Measurements from ENCODE around the gene RIPOR3.
A peak's percentile ranks its signal among the peaks of the same experiment; 100 is the strongest.
"Not testable (repeated sequence)": the region's sequence is repeated elsewhere in the genome, so short reads cannot be mapped to it uniquely, and the experiment has no call there.

The RIPOR3 gene

DNA sequence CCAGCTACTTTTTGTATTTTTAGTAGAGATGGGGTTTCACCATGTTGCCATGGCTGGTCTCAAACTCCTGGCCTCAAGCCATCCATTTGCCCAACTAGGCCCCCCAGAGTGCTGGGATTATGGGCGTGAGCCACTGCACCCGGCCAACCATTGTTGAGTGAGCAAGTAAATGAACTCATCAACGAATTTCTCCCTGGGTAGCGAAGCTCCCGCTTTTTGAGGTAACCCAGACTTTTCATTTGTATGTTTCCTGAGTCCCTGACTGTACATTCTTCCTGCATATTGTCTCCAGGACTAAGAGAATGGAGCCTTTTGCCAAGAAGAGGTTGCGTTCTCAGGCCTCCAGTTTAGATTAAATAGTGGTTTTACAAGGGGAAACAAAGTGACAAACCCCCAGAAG lies 36.4 kb downstream of the RIPOR3 start:
- DNase-seq = no peak

DNA sequence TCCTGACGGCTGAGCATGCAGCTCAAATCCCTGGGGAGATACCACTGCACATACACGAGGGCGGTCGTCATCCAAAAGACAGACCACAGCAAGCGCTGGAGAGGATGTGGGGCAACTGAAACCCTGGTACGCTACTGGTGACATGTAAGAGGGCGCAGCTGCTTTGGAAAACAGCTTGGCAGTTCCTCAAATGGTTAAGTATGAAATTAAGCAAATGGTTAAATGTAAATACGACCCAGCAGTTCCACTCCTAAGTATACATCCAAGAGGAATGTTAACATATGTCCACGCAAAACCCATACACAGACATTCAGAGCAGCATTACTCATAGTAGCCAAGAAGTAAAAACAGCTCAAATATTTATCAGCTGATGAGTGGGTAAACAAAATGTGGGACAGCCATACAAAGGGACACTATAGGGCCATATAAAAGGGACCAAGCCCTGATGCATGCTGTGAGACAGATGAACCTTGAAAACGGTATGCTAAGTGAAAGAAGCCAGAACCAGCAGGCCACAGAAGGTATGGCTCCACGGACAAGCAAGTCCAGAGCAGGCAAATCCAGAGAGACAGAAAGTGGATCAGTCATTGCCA lies 38.5 kb downstream of the RIPOR3 start:
- no peak for DNase-seq

DNA sequence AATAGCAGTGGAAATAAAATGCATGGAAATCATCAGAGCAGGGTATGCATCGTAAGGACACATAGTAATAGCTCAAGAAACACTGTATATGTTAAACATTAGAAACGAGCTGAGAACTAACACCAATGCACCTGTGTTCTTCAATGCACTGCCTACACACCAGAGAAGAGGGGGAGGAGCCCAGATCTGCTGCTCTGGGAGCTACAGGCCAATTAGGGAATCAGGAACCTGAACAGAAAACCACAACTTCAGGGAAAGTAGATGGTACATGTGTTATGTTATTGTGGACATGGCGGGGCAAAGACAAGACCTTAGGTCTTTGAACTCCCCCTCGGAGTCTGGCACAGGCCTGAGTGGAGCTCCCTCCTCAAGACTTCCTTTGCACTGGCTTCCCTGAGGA lies 39.7 kb downstream of the RIPOR3 start:
- no peak for DNase-seq

- no peak for DNase-seq
Measured at GRCh38 chr20:50649590-50649989, 41.8 kb downstream of the RIPOR3 start.

- DNase-seq = no peak
Measured at GRCh38 chr20:50648651-50649050, 42.7 kb downstream of the RIPOR3 start.

DNA sequence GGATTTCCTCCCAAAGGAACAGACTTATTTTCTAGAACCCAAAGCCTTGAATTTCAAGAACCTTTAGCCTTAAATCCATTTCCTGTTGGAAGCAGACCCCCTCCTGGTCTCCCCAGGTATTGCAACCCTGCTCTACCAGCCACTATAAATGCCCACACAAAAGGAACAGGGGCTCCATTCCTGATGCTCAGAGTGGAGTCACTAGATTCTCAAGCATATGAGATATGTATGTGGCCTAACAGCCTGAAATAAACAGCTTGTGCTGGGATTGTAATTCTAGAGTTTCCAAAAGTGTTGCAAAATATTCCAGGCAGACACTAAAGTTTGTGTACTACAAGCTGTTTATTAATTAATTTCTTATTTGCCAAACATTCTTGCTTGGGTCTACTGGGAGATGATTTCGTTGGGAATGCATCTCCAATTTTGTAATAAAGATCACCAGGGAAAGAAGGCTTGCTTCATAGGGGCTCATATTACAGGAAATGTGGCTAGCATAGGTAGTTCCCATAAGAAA lies 44.8 kb downstream of the RIPOR3 start:
- no peak for DNase-seq

DNA sequence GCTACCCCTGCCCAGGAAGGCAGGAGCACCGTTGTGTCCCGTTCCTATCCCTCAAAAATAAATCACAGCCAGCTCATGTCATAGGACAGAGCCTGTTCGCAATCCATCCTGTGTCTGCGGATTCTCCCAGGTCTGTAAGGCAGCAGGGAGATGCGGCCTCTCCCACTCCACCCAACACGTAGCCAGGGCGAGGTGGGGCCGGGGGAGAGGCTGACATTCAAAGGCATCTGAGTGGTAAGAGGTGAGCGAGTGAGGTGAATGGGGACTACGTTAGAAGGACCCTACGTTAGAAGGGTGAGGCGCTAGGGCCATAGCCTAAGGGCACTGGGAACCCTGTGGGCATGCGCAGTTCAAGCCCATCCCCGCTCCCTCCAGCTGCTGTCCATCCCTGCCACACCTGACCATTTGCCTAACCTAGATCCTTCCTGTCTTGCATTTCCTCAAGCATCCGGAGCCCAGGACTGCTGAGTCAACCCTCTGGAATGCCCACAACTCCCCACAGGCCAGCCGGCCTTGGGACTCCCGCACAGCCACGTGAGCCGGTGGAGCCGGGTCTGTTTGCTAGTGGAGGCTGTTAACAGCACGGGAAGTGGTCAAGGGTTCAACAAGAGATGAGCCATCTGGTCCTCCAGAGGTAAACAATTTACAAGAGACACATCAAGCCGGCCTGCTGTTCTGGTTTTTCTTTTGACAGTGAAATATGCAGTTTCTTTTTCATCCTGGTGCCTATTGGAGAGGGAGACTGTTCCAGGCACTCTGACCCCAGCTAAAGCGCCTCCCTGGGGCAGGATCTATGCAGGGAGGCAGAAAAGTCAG lies 45.9 kb downstream of the RIPOR3 start:
- DNase-seq = no peak

GRCh38 chr20:50642288-50642803 lies 49.0 kb downstream of the RIPOR3 start:
- no peak for DNase-seq

GRCh38 chr20:50641625-50642287 lies 49.6 kb downstream of the RIPOR3 start:
- not testable (repeated sequence) for DNase-seq

GRCh38 chr20:50639971-50640711 lies 51.2 kb downstream of the RIPOR3 start:
- not testable (repeated sequence) for DNase-seq

DNA sequence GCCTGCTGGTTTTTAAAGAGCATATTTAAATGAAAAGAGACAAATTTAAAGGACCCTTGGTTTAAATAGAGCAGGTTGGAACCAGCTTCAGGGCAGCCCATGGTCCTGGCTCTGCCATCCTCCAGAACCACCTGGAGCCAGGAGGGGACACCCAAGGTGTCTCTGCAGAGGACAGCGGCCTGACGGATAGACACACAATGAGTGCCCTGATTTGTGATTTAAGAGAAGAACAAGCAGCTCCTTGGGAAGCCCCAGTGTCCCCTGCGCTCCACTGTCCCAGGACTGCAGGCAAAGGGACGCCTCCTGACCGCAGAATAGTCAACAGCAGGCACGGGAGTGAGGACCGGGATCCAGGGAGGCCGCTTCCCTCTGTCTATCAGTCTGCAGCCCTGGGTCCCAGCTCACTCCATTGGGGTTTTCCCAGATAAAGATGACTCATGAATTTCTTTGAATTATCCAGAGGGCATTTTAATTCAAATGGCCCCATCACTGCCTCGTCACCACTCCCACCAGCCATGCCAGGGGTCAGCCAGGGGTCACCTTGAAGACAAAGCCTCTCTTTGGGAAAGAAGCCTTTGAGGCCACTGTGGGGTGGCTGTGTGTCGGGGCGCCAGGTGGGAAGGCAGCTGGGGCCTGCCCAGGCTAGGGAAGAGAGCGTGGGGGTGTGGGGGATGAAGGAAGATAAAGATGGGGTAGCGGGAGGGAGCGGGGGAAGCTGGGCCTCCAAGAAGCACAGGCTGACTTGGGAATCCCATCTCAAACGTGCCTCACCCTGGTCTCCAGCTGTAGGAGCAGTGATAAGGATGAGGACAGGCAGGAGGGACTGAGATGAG lies 53.1 kb downstream of the RIPOR3 start:
- not testable (repeated sequence) for DNase-seq

- DNase-seq = no peak
Measured at GRCh38 chr20:50636601-50637540, 54.5 kb downstream of the RIPOR3 start.

DNA sequence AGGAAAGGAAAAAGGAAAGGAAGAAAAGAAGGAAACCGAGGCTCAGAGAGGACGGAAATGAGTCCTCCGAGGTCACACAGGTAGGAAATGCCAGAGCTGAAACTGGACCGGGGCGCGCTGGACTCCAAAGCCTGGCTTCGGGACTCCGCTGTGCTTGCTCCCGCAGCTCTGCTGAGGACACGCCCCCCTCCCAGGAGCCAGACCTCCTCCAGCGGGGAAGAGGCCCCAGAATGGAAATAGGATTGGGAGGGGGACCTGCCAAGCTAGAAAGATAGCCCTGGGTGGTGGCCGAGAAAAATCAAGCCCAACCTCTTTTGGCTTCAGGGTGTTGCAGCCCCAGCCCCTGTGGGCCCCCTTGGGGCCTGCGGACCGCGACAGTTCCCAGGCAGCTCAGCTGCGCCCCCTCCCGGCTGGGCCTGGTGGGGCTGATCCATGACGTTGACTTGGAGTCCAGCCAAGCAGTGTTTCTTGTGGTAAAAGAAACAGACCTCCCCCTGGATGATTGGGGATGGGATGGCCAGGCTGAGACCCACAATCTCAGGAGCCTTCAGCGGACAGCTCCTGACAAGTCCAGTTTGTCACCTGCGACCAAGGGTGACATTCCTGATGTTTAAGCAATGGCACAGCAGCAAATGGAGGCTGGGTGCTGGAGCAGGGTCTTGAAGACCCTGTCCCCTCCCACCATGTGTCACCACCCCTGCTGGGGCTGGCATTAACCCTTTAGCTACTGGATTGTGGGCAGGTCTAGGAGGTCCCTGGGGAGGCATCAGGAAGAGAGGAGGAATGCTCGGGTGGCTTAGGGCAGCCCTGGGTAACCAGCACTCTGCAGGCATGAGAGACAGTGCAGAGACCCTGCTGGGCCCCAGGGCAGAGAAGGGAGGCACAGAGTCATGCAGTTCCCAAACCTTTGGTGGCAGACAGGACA lies 55.4 kb downstream of the RIPOR3 start:
- peak; percentile 16 for DNase-seq

DNA sequence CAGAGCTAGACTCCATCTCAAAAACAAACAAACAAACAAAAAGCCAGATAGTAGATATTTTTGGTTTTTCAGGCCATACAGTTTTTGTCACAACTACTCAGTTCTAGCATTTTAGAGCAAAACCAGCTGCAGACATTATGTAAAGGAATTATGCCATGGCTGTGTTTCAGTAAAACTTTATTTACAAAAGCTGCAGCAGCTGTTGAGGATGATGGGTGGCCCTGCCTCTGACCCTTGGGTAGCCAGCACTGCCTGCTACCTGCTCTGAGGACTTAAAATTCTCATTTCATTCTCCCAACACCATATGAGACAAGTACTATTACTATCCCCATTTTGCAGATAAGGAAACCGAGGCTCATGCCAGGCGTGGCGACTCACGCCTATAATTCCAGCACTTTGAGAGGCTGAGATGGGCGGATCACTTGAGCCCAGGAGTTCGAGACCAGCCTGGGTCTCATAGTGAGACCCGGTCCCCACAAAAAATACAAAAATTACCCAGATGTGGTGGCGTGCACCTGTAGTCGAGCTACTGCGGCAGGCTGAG lies 56.3 kb downstream of the RIPOR3 start:
- no peak for DNase-seq

DNA sequence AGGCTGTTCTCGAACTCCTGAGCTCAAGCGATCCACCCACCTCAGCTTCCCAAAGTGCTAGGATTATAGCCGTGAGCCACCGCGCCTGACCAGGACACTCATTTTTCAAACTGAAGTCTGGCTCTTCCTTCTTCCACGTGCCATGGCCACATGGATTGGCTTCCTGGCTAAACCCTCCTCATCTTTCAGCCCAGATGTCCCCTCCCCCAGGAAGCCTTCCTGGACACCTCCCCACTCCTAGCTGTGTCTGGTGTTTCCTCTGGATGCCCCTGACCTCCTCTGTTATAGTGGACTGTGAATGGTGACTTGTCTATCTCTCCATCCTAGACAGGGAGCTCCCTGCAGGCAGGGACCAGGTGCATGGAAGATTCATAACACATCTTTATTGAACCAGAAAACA lies 57.2 kb downstream of the RIPOR3 start:
- no peak for DNase-seq

GRCh38 chr20:50633361-50633760 lies 58.0 kb downstream of the RIPOR3 start:
- no peak for DNase-seq

DNA sequence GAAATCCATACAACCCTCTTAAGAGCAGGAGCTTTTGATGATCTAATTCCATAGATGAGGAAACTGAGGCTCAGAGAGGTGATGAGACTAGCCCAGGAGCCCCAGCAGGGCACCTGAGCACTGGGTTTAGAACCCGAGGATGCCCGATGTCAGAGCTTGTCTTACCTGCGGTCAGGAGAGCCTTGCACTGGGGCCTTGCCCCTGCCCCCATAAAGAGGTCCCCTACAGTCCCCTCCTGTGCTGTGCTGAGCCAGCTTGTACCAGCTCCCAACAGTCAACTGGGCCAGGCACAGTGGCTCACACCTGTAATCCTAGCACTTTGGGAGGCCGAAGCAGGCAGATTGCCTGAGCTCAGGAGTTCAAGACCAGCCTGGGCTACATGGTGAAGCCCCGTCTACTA lies 58.6 kb downstream of the RIPOR3 start:
- no peak for DNase-seq

DNA sequence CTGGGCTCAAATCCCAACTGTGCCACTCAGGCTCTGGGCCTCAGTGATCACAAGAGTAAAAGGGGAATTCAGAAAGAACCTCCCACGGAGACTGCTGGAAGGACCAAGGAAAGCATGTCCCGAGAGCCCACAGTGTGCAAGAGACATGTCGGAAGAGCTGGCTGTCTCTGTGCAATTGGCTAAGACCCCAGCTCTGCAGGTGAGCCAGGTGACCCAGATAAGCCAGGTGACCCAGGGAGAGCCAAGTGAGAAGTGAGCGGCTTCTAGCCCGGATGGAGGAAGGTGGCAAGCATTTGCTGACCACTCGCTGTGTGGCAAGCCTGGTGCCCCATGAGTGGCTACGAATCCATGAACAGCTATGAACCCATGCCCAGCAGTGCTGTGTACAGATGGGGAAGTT lies 59.1 kb downstream of the RIPOR3 start:
- no peak for DNase-seq

- no peak for DNase-seq
Measured at GRCh38 chr20:50630578-50631263, 60.6 kb downstream of the RIPOR3 start.
